Measurements from ENCODE around the gene SLC27A5. TPM values are rescaled to one million over a fixed set of nuclear protein-coding genes. Genes with fewer than 3 reads are reported as not detected.

SLC27A5 gene
- total and polyA plus RNA-seq, 9 of the 15 experiments (the other 6 are each of a cell fraction or from before 2014, with no cell fraction given) = 42.2 to 318 (median 64.7) TPM

- peak; percentile 21 for TF ChIP-seq PRDM10 (IDR thresholded peaks at IDR 0.05; ENCODE audit: partially characterized antibody)
- TF ChIP-seq MNT (conservative IDR thresholded peaks at IDR 0.05) = peak; percentile 88 to 92
- no peak for TF ChIP-seq CEBPB (tag; IDR thresholded peaks at IDR 0.05)
- peak; percentile 55 to 73 for TF ChIP-seq NRF1 (conservative IDR thresholded peaks at IDR 0.05 in 1 of 2, IDR thresholded peaks at IDR 0.05 in 1 of 2)
- TF ChIP-seq RCOR1 (IDR thresholded peaks at IDR 0.05; ENCODE audit: borderline replicate concordance in 1 of 2, low read depth in 2 of 2, low read length in 2 of 2) = peak in 1 of 2 experiments; percentile 63; a peak in 1 of 4 replicates
- TF ChIP-seq SRSF9 (IDR thresholded peaks at IDR 0.05; ENCODE audit: borderline replicate concordance, low read depth, low read length) = no peak
- TF ChIP-seq ZNF639 (CRISPR knock-in tag; conservative IDR thresholded peaks at IDR 0.05 in 1 of 2, IDR thresholded peaks at IDR 0.05 in 1 of 2) = peak; percentile 65 to 99; a peak in 3 of 4 replicates
- peak; percentile 36 to 100; a peak in 3 of 4 replicates for TF ChIP-seq TRIM24 (IDR thresholded peaks at IDR 0.05)
- TF ChIP-seq PRMT5 (CRISPR knock-in tag; IDR thresholded peaks at IDR 0.05) = no peak
- TF ChIP-seq FIP1L1 (IDR thresholded peaks at IDR 0.05; ENCODE audit: low read depth, low read length, poor library complexity, severe bottlenecking) = peak; percentile 99
- TF ChIP-seq NR2C1 (IDR thresholded peaks at IDR 0.05) = peak; percentile 89
- peak; percentile 91 for TF ChIP-seq NR2C1 (tag; IDR thresholded peaks at IDR 0.05)
- peak; percentile 99 for TF ChIP-seq SP1 (CRISPR knock-in tag; IDR thresholded peaks at IDR 0.05)
- no peak for TF ChIP-seq ZNF551 (CRISPR knock-in tag; IDR thresholded peaks at IDR 0.05)
- TF ChIP-seq ZNF592 (IDR thresholded peaks at IDR 0.05) = peak; percentile 59; the same call in 1 of the 2 replicates
Observed at GRCh38 chr19:58519355-58520256, 7.8 kb upstream of the SLC27A5 start, which contains the start of gene ZBTB45 (continued).

Measured in K562 (cell line).